OCI-LY7 (cell line): ENCODE data around the gene SEZ6L2.

Experiments
- CTCF ChIP-seq: fragments of 200-600 bp; sonication (generic); conservative IDR thresholded peaks from 2 replicates; pipeline ENCODE4 v1.5.1; 2014; ENCODE audit warnings: mild to moderate bottlenecking, antibody characterized with exemption, low read length, moderate library complexity, mixed read lengths
- EZH2phosphoT487 ChIP-seq: fragments of 200-600 bp; sonication (generic); IDR thresholded peaks from 2 replicates; pipeline ENCODE4 v1.6.1; 2018; ENCODE audit warnings: low read depth, borderline replicate concordance, mild to moderate bottlenecking, mixed run types, antibody characterized with exemption, low read length, moderate library complexity, mixed read lengths

- TF ChIP-seq CTCF (no peak), EZH2phosphoT487 (no peak)
Measured at GRCh38 chr16:29901607-29901945, 2.2 kb upstream of the SEZ6L2 start.
